K562 (cell line): ENCODE data around the gene AGFG2. TPM values are rescaled to one million over a fixed set of nuclear protein-coding genes. Genes with fewer than 3 reads are reported as not detected.

Source experiments
- CREBBP ChIP-seq: IDR thresholded peaks from one replicate; pipeline ENCODE4 v1.6.1; 2012; ENCODE audit warnings: low read depth, mild to moderate bottlenecking, control low read depth, inconsistent platforms, low read length
- EGR1 ChIP-seq: fragments of 450-650 bp; conservative IDR thresholded peaks from 2 replicates; pipeline ENCODE4 v1.6.1; 2017; ENCODE audit warnings: mild to moderate bottlenecking
- EP300 ChIP-seq: IDR thresholded peaks from 2 replicates; pipeline ENCODE4 v1.6.1; 2012; ENCODE audit warnings: low read length, improper control_type of control experiment
- FOS ChIP-seq: IDR thresholded peaks from 3 replicates; pipeline ENCODE4 v1.6.1; 2011; ENCODE audit not compliant: insufficient read length; ENCODE audit errors: extremely low read depth
- HDAC1 ChIP-seq, 2 experiments: fragments of 450-650 bp; IDR thresholded peaks; 2 replicates each; pipeline ENCODE4 v1.6.1; 2016 to 2017; ENCODE audit warnings: inconsistent platforms in 1 of 2, mild to moderate bottlenecking in 1 of 2, moderate library complexity in 1 of 2
- JUNB ChIP-seq: fragments of 450-650 bp; formaldehyde crosslinking; conservative IDR thresholded peaks from 2 replicates; pipeline ENCODE4 v1.4.0; 2020; ENCODE audit warnings: mild to moderate bottlenecking
- NBN ChIP-seq: fragments of 450-650 bp; IDR thresholded peaks from 2 replicates; pipeline ENCODE4 v1.6.1; 2016; ENCODE audit warnings: low read depth, mild to moderate bottlenecking
- PHF21A ChIP-seq: fragments of 450-650 bp; IDR thresholded peaks from 2 replicates; pipeline ENCODE4 v1.6.1; 2017; ENCODE audit warnings: low read depth, borderline replicate concordance
- PRDM10 ChIP-seq: fragments of 450-650 bp; IDR thresholded peaks from 2 replicates; pipeline ENCODE4 v1.6.1; 2018; ENCODE audit not compliant: partially characterized antibody
- PTTG1 ChIP-seq: fragments of 450-650 bp; IDR thresholded peaks from 2 replicates; pipeline ENCODE4 v1.6.1; 2016; ENCODE audit warnings: low read depth, mild to moderate bottlenecking, missing genetic modification characterization, missing compliant biosample characterization
- SETDB1 ChIP-seq: IDR thresholded peaks from one replicate; pipeline ENCODE4 v1.6.1; 2012; ENCODE audit warnings: low read length, control low read depth, inconsistent platforms
- SMARCA4 ChIP-seq: fragments of 450-650 bp; IDR thresholded peaks from 2 replicates; pipeline ENCODE4 v1.6.1; 2016
- SMARCA5 ChIP-seq: fragments of 450-650 bp; IDR thresholded peaks from 2 replicates; pipeline ENCODE4 v1.6.1; 2016
- SP1 ChIP-seq: sonication (generic); formaldehyde crosslinking; IDR thresholded peaks from 2 replicates; pipeline ENCODE4 v1.8.1; 2022; ENCODE audit warnings: mild to moderate bottlenecking, missing genetic modification reagents
- SREBF2 ChIP-seq: sonication (generic); formaldehyde crosslinking; IDR thresholded peaks from 2 replicates; pipeline ENCODE4 v1.4.0; 2020; ENCODE audit warnings: mild to moderate bottlenecking, missing genetic modification reagents
- SRSF1 ChIP-seq: fragments of 200-400 bp; formaldehyde crosslinking; IDR thresholded peaks from 2 replicates; pipeline ENCODE4 v1.6.1; 2017; ENCODE audit warnings: mild to moderate bottlenecking, low read depth, low read length, moderate library complexity
- TAF9B ChIP-seq: fragments of 450-650 bp; IDR thresholded peaks from 2 replicates; pipeline ENCODE4 v1.6.1; 2018; ENCODE audit warnings: mild to moderate bottlenecking; ENCODE audit not compliant: partially characterized antibody
- XRCC3 ChIP-seq: fragments of 450-650 bp; IDR thresholded peaks from 2 replicates; pipeline ENCODE4 v1.6.1; 2017; ENCODE audit warnings: mild to moderate bottlenecking, moderate library complexity
- ZBTB33 ChIP-seq: sonication (generic); formaldehyde crosslinking; IDR thresholded peaks from 2 replicates; pipeline ENCODE4 v1.8.1; 2023; ENCODE audit warnings: mild to moderate bottlenecking, missing genetic modification reagents
- ZNF121 ChIP-seq: sonication (generic); formaldehyde crosslinking; conservative IDR thresholded peaks from 2 replicates; pipeline ENCODE4 v1.8.0; 2022; ENCODE audit warnings: missing genetic modification reagents
- polyA plus RNA-seq, 8 experiments: library from polyadenylated mRNA; depleted of rRNA in 4 of 8; stranded (reverse) in 5 of 8; unstranded in 3 of 8; fragments of >200 nt; fragmentation: Nextera tagmentation in 2 of 8; fragmentation: Illumina TruSeq in 1 of 8; extraction: Ambion mirVana in 2 of 8; extraction: Trizol in 1 of 8; gene quantifications; 2 replicates each; pipeline versions ENCODE4 v1.2.1 to v1.2.3, GENCODE V29; 2011 to 2014; ENCODE audit warnings: inconsistent platforms in 1 of 8, missing spikeins in 1 of 8
- total RNA-seq, 7 experiments: library from RNA; depleted of rRNA in 6 of 7; stranded (reverse); fragments of >200 nt in 6 of 7; fragmentation: Illumina TruSeq in 2 of 7; extraction: Trizol in 2 of 7; gene quantifications; 2 replicates each; pipeline versions ENCODE4 v1.2.1 to v1.2.3, GENCODE V29; 2011 to 2021; ENCODE audit warnings: low replicate concordance in 1 of 7

AGFG2 gene
- total and polyA plus RNA-seq, 9 of the 15 experiments (the other 6 are each of a cell fraction or from before 2014, with no cell fraction given) = 0.31 to 23.1 (median 6.5) TPM

DNA sequence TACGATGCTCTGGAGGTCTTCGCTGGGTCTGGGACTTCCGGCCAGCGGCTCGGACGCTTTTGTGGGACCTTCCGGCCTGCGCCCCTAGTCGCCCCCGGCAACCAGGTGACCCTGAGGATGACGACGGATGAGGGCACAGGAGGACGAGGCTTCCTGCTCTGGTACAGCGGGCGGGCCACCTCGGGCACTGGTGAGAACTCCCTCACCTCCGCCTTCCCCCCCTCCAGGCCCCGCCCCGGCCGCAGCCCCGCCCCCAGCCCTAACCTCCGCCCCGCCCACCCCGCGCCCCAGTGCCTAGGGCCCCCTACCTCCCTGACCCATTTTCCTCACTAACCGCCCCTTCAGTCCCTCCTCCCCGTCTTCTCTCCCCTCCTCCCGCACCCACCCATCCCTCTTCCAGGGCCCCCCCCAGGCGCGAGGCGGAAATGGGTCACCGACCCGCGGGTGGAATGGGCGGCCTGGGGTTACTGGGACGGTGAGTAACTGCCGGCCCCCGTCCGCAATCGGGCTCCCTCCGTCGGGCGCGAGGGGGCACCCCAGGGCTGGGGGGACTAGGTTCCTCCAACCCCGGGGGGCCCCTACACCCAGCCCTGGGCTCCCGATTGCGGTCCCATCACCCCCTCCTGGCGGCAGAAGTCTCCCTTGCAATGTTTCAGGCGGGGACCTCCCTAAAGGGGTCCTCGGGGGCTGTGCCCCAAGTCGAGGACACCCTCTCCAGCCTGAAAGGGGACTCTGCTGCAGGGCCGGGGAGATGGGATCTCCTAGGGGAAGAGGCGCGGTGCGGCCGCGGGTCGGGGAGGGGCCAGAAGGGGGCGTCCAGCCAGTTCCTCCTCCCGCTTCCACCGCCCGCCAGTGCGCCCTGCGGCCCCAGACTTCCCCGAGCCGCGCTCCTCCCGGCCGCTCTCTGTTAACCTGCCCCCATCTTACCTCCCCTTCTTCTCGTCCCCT, 65.3 kb downstream of the AGFG2 start (continued):
- peak; percentile 100 for TF ChIP-seq PHF21A
- TF ChIP-seq SMARCA4 = peak; percentile 72
- no peak for TF ChIP-seq JUNB (CRISPR knock-in tag)
- 0 out of 2 replicates have a peak, but pooled peaks have one; percentile 93 for TF ChIP-seq SREBF2 (CRISPR knock-in tag)
- TF ChIP-seq EP300 = 0 out of 2 replicates have a peak, but pooled peaks have one; percentile 14
- TF ChIP-seq PTTG1 = no peak
- TF ChIP-seq NBN = peak; percentile 85; the same call in 1 of the 2 replicates
- TF ChIP-seq ZBTB33 (CRISPR knock-in tag) = no peak
- no peak for TF ChIP-seq ZNF121 (CRISPR knock-in tag)
- no peak for TF ChIP-seq TAF9B
- 0 out of 2 replicates have a peak, but pooled peaks have one; percentile 31 for TF ChIP-seq SMARCA5
- no peak for TF ChIP-seq FOS
- peak; percentile 83 for TF ChIP-seq PRDM10
- TF ChIP-seq SETDB1 = no peak
- TF ChIP-seq EGR1 = 0 out of 2 replicates have a peak, but pooled peaks have one; percentile 13
- no peak for TF ChIP-seq XRCC3
- no peak; the same call in 1 of the 2 replicates for TF ChIP-seq SRSF1
- TF ChIP-seq SP1 (CRISPR knock-in tag) = peak; percentile 52; the same call in 1 of the 2 replicates
- TF ChIP-seq CREBBP = no peak
- peak in 1 of 2 experiments; percentile 76; a peak in 3 of 4 replicates for TF ChIP-seq HDAC1 (IDR thresholded peaks at IDR 0.05)
